PC-9 (cell line): ENCODE data around the gene PRC1.

Experiments
- CTCF ChIP-seq: fragments of 200-600 bp; sonication (generic); conservative IDR thresholded peaks from 2 replicates; pipeline ENCODE4 v1.6.1; 2017; ENCODE audit warnings: mixed run types, antibody characterized with exemption, mild to moderate bottlenecking, moderate library complexity
- EZH2 ChIP-seq: fragments of 200-600 bp; sonication (generic); IDR thresholded peaks from 2 replicates; pipeline ENCODE4 v1.8.0; 2017; ENCODE audit warnings: antibody characterized with exemption, low read depth

- TF ChIP-seq CTCF (no peak), EZH2 (no peak)
Measured at GRCh38 chr15:90949979-90950675, 44.2 kb downstream of the PRC1 start.
